ENCODE measurements around the gene ARMH4. TPM values are rescaled to one million over a fixed set of nuclear protein-coding genes. Genes with fewer than 3 reads are reported as not detected.
A peak's percentile ranks its signal among the peaks of the same experiment; 100 is the strongest.

ARMH4 gene
- total RNA-seq, 1 donor from 2014 or later: 2.3 TPM

GRCh38 chr14:57987596-57988300, 164.3 kb downstream of the ARMH4 start:
- no peak for ATAC-seq
- no peak for TF ChIP-seq CTCF (IDR thresholded peaks at IDR 0.05)
- Histone ChIP-seq H3K27ac (no peak overlapping the region), H3K9me3 (no peaks in the 10 kb centered on the region), H3K36me3 (no peaks in the 10 kb centered on the region), H3K4me3 (no peak overlapping the region), H3K27me3 (no peaks in the 10 kb centered on the region), H3K4me1 (no peaks in the 10 kb centered on the region)
- DNase-seq: no peak
- intact Hi-C loops (cut with DNase I): no loop called here

- H3K4me3 ChIP-seq: no peak overlapping the region
- TF ChIP-seq CTCF (IDR thresholded peaks at IDR 0.05): no peak
- DNase-seq (no peak), ATAC-seq (no peak)
- H3K4me1 ChIP-seq: no peaks in the 10 kb centered on the region
- H3K36me3 ChIP-seq: no peaks in the 10 kb centered on the region
- no peak overlapping the region for H3K27ac ChIP-seq
- no peaks in the 10 kb centered on the region for H3K9me3 ChIP-seq
- intact Hi-C loops (cut with DNase I): no loop called here
- H3K27me3 ChIP-seq: no peaks in the 10 kb centered on the region
Measured at GRCh38 chr14:57987051-57987450, 165.0 kb downstream of the ARMH4 start.

GRCh38 chr14:57982804-57983634, 169.0 kb downstream of the ARMH4 start:
- TF ChIP-seq CTCF (IDR thresholded peaks at IDR 0.05): no peak
- ATAC-seq (peak; percentile 70), DNase-seq (peak; percentile 75)
- Histone ChIP-seq H3K9me3 (no peaks in the 10 kb centered on the region), H3K4me3 (no peak overlapping the region), H3K27me3 (no peaks in the 10 kb centered on the region), H3K4me1 (no peaks in the 10 kb centered on the region), H3K27ac (no peak overlapping the region), H3K36me3 (no peaks in the 10 kb centered on the region)
- intact Hi-C loops (cut with DNase I): no loop called here

- ATAC-seq (no peak), DNase-seq (no peak)
- intact Hi-C loops (cut with DNase I): no loop called here
- TF ChIP-seq CTCF (IDR thresholded peaks at IDR 0.05): no peak
- Histone ChIP-seq H3K4me1 (no peaks in the 10 kb centered on the region), H3K27me3 (no peaks in the 10 kb centered on the region), H3K9me3 (no peaks in the 10 kb centered on the region), H3K4me3 (no peak overlapping the region), H3K27ac (no peak overlapping the region), H3K36me3 (no peaks in the 10 kb centered on the region)
Measured at GRCh38 chr14:57981817-57982560, 170.0 kb downstream of the ARMH4 start.

- DNase-seq (no peak), ATAC-seq (no peak)
- H3K36me3 ChIP-seq: no peaks in the 10 kb centered on the region
- TF ChIP-seq CTCF (IDR thresholded peaks at IDR 0.05): no peak
- no peak overlapping the region for H3K27ac ChIP-seq
- H3K4me3 ChIP-seq: no peak overlapping the region
- intact Hi-C loops (cut with DNase I): no loop called here
- no peaks in the 10 kb centered on the region for H3K4me1 ChIP-seq
- H3K9me3 ChIP-seq: no peaks in the 10 kb centered on the region
- no peaks in the 10 kb centered on the region for H3K27me3 ChIP-seq
Measured at GRCh38 chr14:57979376-57980048, 172.5 kb downstream of the ARMH4 start.

Data from upper lobe of right lung (tissue), 1 donor.